Muscle of leg (tissue), 11 donors: Measurements from ENCODE around the gene ATP1B3. TPM values are rescaled to one million over a fixed set of nuclear protein-coding genes. Genes with fewer than 3 reads are reported as not detected.
A peak's percentile ranks its signal among the peaks of the same experiment; 100 is the strongest.

ENCODE experiments used
- DNase-seq: peaks from one replicate; pipeline ENCODE4 v3.0.0; 2013
- H3K27ac ChIP-seq: one replicate; pipeline ENCODE4 v1.5.1; 2013; ENCODE audit warnings: mild to moderate bottlenecking, low read length, control low read depth
- H3K27me3 ChIP-seq: one replicate; pipeline ENCODE4 v1.6.1; 2013; ENCODE audit warnings: low read length; ENCODE audit not compliant: control insufficient read depth, insufficient read depth
- H3K36me3 ChIP-seq: one replicate; pipeline ENCODE4 v1.6.1; 2013; ENCODE audit warnings: low read length; ENCODE audit not compliant: control insufficient read depth, insufficient read depth
- H3K4me1 ChIP-seq: one replicate; pipeline ENCODE4 v1.6.1; 2013; ENCODE audit warnings: low read length; ENCODE audit not compliant: control insufficient read depth, insufficient read depth
- H3K4me3 ChIP-seq: one replicate; pipeline ENCODE4 v1.5.1; 2013; ENCODE audit warnings: low read length, control low read depth
- H3K9me3 ChIP-seq: replicated peaks from 2 replicates; pipeline ENCODE4 v1.6.1; 2013; ENCODE audit warnings: low read depth, low read length; ENCODE audit not compliant: control insufficient read depth
- WGBS: methylation state at CpG from one replicate; pipeline ENCODE4 v1.1.5; 2013; ENCODE audit warnings: missing lambda C conversion rate; ENCODE audit not compliant: insufficient coverage; 5-methylcytosine and 5-hydroxymethylcytosine counted together
- polyA plus RNA-seq, 8 donors: library from polyadenylated mRNA; unstranded; fragments of 120-200 nt; gene quantifications; one replicate each; pipeline versions ENCODE4 v1.2.1 to v1.2.3, GENCODE V29; 2013; ENCODE audit warnings: inconsistent platforms in 1 of 8, low replicate concordance in 1 of 8; ENCODE audit not compliant: insufficient read length in 8 of 8, insufficient read depth in 1 of 8
- total RNA-seq: library from RNA; stranded (reverse); fragments of 120-200 nt; gene quantifications from one replicate; pipeline ENCODE4 v1.2.4, GENCODE V29; 2013

ATP1B3 gene
- total and polyA plus RNA-seq, 9 donors: 25.8 to 113 (median 84.6) TPM

GRCh38 chr3:141939759-141940158 is 63.3 kb downstream of the ATP1B3 start:
- 84% methylated on average over 3 of the region's 4 CpGs for WGBS
- DNase-seq: no peak
- Histone ChIP-seq H3K36me3 (no peaks in the 10 kb centered on the region), H3K4me1 (peaks cover 7% of the 10 kb centered on the region), H3K27ac (no peak overlapping the region), H3K4me3 (no peak overlapping the region), H3K27me3 (no peaks in the 10 kb centered on the region), H3K9me3 (no peaks in the 10 kb centered on the region)

- DNase-seq: peak; percentile 67
- WGBS: 49% methylated on average over 5 of the region's 12 CpGs
- H3K4me1 ChIP-seq: peaks cover 9% of the 10 kb centered on the region
- no peak overlapping the region for H3K27ac ChIP-seq
- H3K27me3 ChIP-seq: no peaks in the 10 kb centered on the region
- no peaks in the 10 kb centered on the region for H3K36me3 ChIP-seq
- no peaks in the 10 kb centered on the region for H3K9me3 ChIP-seq
- no peak overlapping the region for H3K4me3 ChIP-seq
Observed at GRCh38 chr3:141940194-141940776, 63.8 kb downstream of the ATP1B3 start.

GRCh38 chr3:141941093-141941492 is 64.7 kb downstream of the ATP1B3 start:
- H3K36me3 ChIP-seq: no peaks in the 10 kb centered on the region
- H3K4me1 ChIP-seq: peaks cover 17% of the 10 kb centered on the region
- WGBS: 68% methylated on average over 7 of the region's 8 CpGs
- no peaks in the 10 kb centered on the region for H3K27me3 ChIP-seq
- H3K4me3 ChIP-seq: no peak overlapping the region
- H3K27ac ChIP-seq: no peak overlapping the region
- H3K9me3 ChIP-seq: no peaks in the 10 kb centered on the region
- no peak for DNase-seq

GRCh38 chr3:141942006-141942405 is 65.6 kb downstream of the ATP1B3 start:
- no peak for DNase-seq
- Histone ChIP-seq H3K4me3 (no peak overlapping the region), H3K4me1 (peaks cover 20% of the 10 kb centered on the region), H3K27ac (no peak overlapping the region), H3K36me3 (no peaks in the 10 kb centered on the region), H3K9me3 (no peaks in the 10 kb centered on the region), H3K27me3 (no peaks in the 10 kb centered on the region)
- 91% methylated on average over 5 of the region's 8 CpGs for WGBS

GRCh38 chr3:141945726-141946485 is 69.5 kb downstream of the ATP1B3 start:
- peak; percentile 65 for DNase-seq
- Histone ChIP-seq H3K36me3 (no peaks in the 10 kb centered on the region), H3K4me1 (peaks cover 18% of the 10 kb centered on the region), H3K9me3 (no peaks in the 10 kb centered on the region), H3K4me3 (no peak overlapping the region), H3K27me3 (no peaks in the 10 kb centered on the region), H3K27ac (peak overlapping the region; percentile 65)
- 79% methylated on average over 13 of the region's 16 CpGs for WGBS

- no peaks in the 10 kb centered on the region for H3K27me3 ChIP-seq
- no peaks in the 10 kb centered on the region for H3K9me3 ChIP-seq
- DNase-seq: no peak
- H3K36me3 ChIP-seq: peaks cover 11% of the 10 kb centered on the region
- 100% methylated on average over 3 of the region's 10 CpGs for WGBS
- peaks cover 19% of the 10 kb centered on the region for H3K4me1 ChIP-seq
- H3K27ac ChIP-seq: no peak overlapping the region
- H3K4me3 ChIP-seq: no peak overlapping the region
Observed at GRCh38 chr3:141949399-141949798, 73.0 kb downstream of the ATP1B3 start.

GRCh38 chr3:141949972-141950371 is 73.5 kb downstream of the ATP1B3 start:
- no CpG with 5 or more reads among the region's 6 CpGs for whole genome bisulfite sequencing
- no peaks in the 10 kb centered on the region for H3K9me3 ChIP-seq
- no peak overlapping the region for H3K27ac ChIP-seq
- DNase-seq: no peak
- peaks cover 19% of the 10 kb centered on the region for H3K4me1 ChIP-seq
- H3K36me3 ChIP-seq: peaks cover 11% of the 10 kb centered on the region
- H3K4me3 ChIP-seq: no peak overlapping the region
- H3K27me3 ChIP-seq: no peaks in the 10 kb centered on the region

GRCh38 chr3:141950572-141951493 is 74.4 kb downstream of the ATP1B3 start:
- WGBS: 57% methylated on average over 1 of the region's 4 CpGs
- H3K4me3 ChIP-seq: no peak overlapping the region

GRCh38 chr3:141952611-141953010 is 76.2 kb downstream of the ATP1B3 start:
- 100% methylated on average over 1 of the region's 2 CpGs for WGBS
- H3K4me3 ChIP-seq: no peak overlapping the region
- no peaks in the 10 kb centered on the region for H3K9me3 ChIP-seq
- no peak overlapping the region for H3K27ac ChIP-seq
- H3K27me3 ChIP-seq: no peaks in the 10 kb centered on the region
- H3K4me1 ChIP-seq: peaks cover 11% of the 10 kb centered on the region
- DNase-seq: no peak
- peaks cover 20% of the 10 kb centered on the region for H3K36me3 ChIP-seq

More at GRCh38 chr3:141950572-141951493, 74.4 kb downstream of the ATP1B3 start:
- Histone ChIP-seq H3K9me3 (no peaks in the 10 kb centered on the region), H3K36me3 (peaks cover 11% of the 10 kb centered on the region), H3K27ac (no peak overlapping the region), H3K4me1 (peaks cover 17% of the 10 kb centered on the region), H3K27me3 (no peaks in the 10 kb centered on the region)
- no peak for DNase-seq

GRCh38 chr3:141955175-141955574 is 78.7 kb downstream of the ATP1B3 start:
- Histone ChIP-seq H3K4me1 (peaks cover 7% of the 10 kb centered on the region), H3K27ac (peak overlapping the region; percentile 40), H3K27me3 (no peaks in the 10 kb centered on the region), H3K9me3 (no peaks in the 10 kb centered on the region), H3K4me3 (no peak overlapping the region), H3K36me3 (peaks cover 24% of the 10 kb centered on the region)
- peak; percentile 31 for DNase-seq
- 42% methylated on average over 3 of the region's 6 CpGs for WGBS
